Ishikawa (cell line): ENCODE measurements around the gene MOB2.

Experiments
- CEBPB ChIP-seq: IDR thresholded peaks from 2 replicates; pipeline ENCODE4 v1.6.1; 2012
- CREB1 ChIP-seq: IDR thresholded peaks from 2 replicates; pipeline ENCODE4 v1.6.1; 2012; ENCODE audit warnings: low read depth
- EGR1 ChIP-seq: IDR thresholded peaks from 2 replicates; pipeline ENCODE4 v1.6.1; 2012
- EP300 ChIP-seq: IDR thresholded peaks from 2 replicates; pipeline ENCODE4 v1.6.1; 2012; ENCODE audit warnings: borderline replicate concordance
- FOXM1 ChIP-seq: IDR thresholded peaks from 2 replicates; pipeline ENCODE4 v1.6.1; 2012; ENCODE audit warnings: low read depth, borderline replicate concordance
- NFIC ChIP-seq: IDR thresholded peaks from 2 replicates; pipeline ENCODE4 v1.6.1; 2012
- RAD21 ChIP-seq: IDR thresholded peaks from 2 replicates; pipeline ENCODE4 v1.6.1; 2012; ENCODE audit warnings: low read depth
- REST ChIP-seq: IDR thresholded peaks from 2 replicates; pipeline ENCODE4 v1.6.1; 2012; ENCODE audit warnings: low read depth, mild to moderate bottlenecking
- TAF1 ChIP-seq: IDR thresholded peaks from 2 replicates; pipeline ENCODE4 v1.6.1; 2012; ENCODE audit warnings: low read depth, mild to moderate bottlenecking
- TCF12 ChIP-seq: IDR thresholded peaks from 2 replicates; pipeline ENCODE4 v1.6.1; 2012; ENCODE audit warnings: low read depth
- TEAD4 ChIP-seq: IDR thresholded peaks from 2 replicates; pipeline ENCODE4 v1.6.1; 2012
- USF1 ChIP-seq: IDR thresholded peaks from 2 replicates; pipeline ENCODE4 v1.6.1; 2012
- YY1 ChIP-seq: IDR thresholded peaks from 2 replicates; pipeline ENCODE4 v1.6.1; 2012; ENCODE audit warnings: low read depth
- ZBTB7A ChIP-seq: IDR thresholded peaks from 2 replicates; pipeline ENCODE4 v1.6.1; 2012; ENCODE audit warnings: low read depth
- TF ChIP-seq, protein P1 (sequence below): IDR thresholded peaks from 2 replicates; pipeline ENCODE4 v1.6.1; 2012

MOB2 gene

DNA sequence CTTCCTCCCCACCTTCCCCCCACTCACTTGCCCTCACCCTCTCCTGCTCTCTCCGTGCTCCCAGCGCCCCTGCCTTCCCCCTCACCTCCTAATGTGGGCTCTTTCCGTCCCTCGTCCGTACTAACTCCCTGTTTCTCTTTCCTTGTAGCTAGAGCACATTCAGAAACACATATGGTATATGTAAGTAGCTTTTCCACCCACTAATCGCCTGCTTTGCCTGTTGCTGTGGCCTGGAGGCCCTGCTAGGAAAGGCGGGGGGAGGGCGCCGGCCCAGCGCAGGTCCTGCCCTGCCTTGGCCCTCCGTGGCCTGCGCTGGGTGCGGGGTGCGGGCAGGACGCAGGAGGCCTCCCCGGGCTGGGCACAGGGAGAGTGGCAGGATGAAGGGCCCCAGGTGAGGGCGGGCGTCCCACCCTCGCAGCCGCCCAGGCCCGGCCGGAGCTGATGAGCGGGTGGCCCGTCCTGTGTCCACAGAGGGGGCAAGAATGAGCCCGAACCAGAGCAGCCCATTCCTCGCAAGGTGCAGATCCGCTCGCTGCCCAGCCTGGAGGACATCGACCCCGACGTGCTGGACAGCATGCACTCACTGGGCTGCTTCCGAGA is 41.7 kb downstream of the MOB2 start:
- TF ChIP-seq CREB1 (no peak), CEBPB (no peak), ZBTB7A (no peak), USF1 (no peak), EP300 (no peak), RAD21 (no peak)

DNA sequence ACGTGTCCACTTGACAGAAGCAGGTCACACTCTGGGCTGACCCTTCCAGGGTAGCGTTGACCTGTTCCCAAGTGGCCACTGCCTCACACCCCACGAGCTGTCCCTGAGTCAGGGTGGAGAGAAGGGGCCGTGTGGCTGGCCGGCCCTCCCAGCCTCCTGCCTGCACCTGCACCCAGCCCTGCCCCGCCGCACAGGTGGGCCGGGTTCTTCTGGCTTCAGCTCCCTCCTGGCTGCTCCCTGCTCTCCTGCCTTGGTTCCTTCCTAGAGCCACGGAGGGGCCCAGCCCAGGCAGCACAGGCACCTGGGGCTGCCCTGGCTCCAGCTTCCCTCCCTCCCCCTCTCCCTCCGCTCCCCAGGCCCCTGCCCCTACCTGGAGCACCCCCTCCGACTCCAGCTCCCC is 42.3 kb downstream of the MOB2 start:
- TF ChIP-seq TAF1 (no peak), CREB1 (no peak), YY1 (no peak), TEAD4 (no peak), REST (no peak), EGR1 (no peak), CEBPB (no peak), NFIC (no peak), RAD21 (no peak), EP300 (no peak)
- TF ChIP-seq, protein P1, sequence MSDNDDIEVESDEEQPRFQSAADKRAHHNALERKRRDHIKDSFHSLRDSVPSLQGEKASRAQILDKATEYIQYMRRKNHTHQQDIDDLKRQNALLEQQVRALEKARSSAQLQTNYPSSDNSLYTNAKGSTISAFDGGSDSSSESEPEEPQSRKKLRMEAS: no peak

- TF ChIP-seq, protein P1: no peak
- TF ChIP-seq NFIC (no peak), ZBTB7A (no peak), CREB1 (no peak), TEAD4 (no peak)
Measured at GRCh38 chr11:1443737-1444136, 42.8 kb downstream of the MOB2 start.

GRCh38 chr11:1442807-1443366 is 43.7 kb downstream of the MOB2 start:
- TF ChIP-seq NFIC (no peak), ZBTB7A (0 out of 2 replicates have a peak, but pooled peaks have one; percentile 22)

DNA sequence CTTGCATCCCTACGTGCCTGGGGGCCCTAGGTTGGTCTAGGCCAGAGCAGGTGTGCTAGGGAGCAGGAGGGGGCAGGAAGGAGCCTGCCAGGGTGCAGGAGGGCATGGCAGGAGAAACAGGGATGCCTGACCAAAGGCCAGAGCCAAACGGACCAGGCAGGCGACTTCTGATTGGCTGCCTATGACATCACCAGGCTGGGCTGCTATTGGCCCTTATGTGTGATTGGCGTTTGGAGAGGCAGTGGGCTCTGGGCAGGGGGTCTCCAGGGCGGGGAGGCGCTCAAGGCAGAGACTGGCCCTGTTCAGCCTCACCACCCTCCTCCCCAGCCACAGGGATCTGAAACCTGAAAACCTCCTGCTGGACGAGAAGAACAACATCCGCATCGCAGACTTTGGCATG is 44.4 kb downstream of the MOB2 start:
- TF ChIP-seq ZBTB7A (peak; percentile 64; the same call in 1 of the 2 replicates), TAF1 (no peak), EGR1 (no peak)

DNA sequence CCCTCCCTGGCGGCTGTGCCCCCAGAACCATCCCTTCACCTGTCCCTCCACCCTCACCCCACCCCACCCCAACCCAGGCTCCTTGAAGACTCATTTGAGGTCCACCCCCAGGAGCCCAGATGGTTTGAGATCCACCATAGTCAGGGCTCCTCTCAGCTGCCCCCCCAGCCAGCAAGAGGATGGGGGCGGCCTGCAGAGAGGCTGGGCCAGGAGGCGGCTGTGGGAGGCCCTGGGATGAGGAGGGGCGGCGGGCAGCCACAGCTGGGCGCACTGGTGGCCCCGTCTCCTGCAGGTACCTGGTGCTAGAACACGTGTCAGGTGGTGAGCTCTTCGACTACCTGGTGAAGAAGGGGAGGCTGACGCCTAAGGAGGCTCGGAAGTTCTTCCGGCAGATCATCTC is 46.1 kb downstream of the MOB2 start:
- TF ChIP-seq, protein P1: 0 out of 2 replicates have a peak, but pooled peaks have one; percentile 23
- TF ChIP-seq CREB1: no peak

GRCh38 chr11:1440066-1440465 is 46.5 kb downstream of the MOB2 start:
- TF ChIP-seq CEBPB: no peak
- TF ChIP-seq, protein P1: no peak
- TF ChIP-seq EP300: no peak
- no peak for TF ChIP-seq TEAD4
- TF ChIP-seq ZBTB7A: no peak
- TF ChIP-seq NFIC: no peak
- TF ChIP-seq YY1: no peak
- TF ChIP-seq REST: no peak
- TF ChIP-seq CREB1: no peak
- no peak for TF ChIP-seq RAD21
- TF ChIP-seq EGR1: no peak
- TF ChIP-seq TCF12: no peak
- no peak for TF ChIP-seq USF1
- TF ChIP-seq FOXM1: no peak
- no peak for TF ChIP-seq TAF1
